NCI-H345 (cell line): ENCODE results near the gene PTBP3.
A peak's percentile ranks its signal among the peaks of the same experiment; 100 is the strongest.

ENCODE experiments used
- DNase-seq: peaks from one replicate; lab custom pipeline; 2025; lab: John Stamatoyannopoulos, UW

PTBP3 gene

GRCh38 chr9:112360047-112360804, 26.8 kb upstream of the PTBP3 start:
- DNase-seq: no peak

- no peak for DNase-seq
These were observed 22.0 kb upstream of the PTBP3 start for GRCh38 chr9:112355427-112355897.

DNA sequence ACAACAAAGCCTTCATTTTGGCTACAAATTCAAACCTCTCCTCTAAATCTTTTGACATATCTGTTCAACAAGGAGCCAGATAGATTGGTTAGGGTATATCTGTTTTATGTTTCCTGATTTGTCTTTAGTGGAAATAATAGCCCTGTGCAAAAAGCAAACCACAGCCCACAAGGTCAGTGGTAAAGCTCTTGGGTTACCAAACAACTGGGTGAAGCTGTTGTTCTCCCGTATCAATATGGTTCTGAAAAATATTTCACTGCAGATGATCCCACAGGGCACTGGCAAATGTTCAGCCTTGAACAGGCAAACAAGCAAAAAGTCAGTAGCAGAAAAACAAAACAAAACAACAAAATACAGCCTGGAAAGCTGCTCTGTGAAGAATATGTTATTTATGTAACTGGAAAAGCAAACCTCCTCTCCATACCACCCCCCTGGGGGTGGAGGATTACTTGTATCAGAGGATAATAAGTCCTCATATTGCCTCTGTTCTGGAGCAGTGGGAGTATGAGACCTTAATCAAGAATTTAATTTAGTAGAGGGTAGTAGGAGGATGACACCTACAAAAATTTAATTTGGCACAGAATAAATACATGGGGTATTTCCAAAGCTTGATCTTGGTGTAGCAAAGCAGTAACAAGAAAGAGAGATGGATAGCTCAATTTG, 20.8 kb upstream of the PTBP3 start:
- no peak for DNase-seq

- no peak for DNase-seq
These were observed 18.8 kb upstream of the PTBP3 start for GRCh38 chr9:112352209-112352608.

DNA sequence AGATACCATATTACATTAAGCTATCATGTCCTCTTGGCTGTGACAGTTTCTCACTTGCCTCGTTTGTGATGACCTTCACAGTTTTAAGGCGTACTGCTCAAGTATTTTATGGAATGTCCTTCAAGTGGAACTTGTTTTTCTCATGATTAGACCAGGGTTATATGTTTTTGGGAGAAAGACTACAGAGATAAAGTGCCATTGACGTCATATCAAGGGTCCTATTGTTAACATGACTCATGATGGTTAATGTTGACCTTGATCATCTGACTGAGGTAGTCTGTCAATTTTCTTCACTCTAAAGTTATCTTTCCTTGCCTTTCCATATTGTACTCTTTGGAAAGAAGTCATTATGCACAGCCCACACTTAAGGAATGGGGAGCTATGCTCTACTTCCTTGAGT, 17.8 kb upstream of the PTBP3 start:
- no peak for DNase-seq

- no peak for DNase-seq
These were observed 15.6 kb upstream of the PTBP3 start for GRCh38 chr9:112349008-112349333.

DNA sequence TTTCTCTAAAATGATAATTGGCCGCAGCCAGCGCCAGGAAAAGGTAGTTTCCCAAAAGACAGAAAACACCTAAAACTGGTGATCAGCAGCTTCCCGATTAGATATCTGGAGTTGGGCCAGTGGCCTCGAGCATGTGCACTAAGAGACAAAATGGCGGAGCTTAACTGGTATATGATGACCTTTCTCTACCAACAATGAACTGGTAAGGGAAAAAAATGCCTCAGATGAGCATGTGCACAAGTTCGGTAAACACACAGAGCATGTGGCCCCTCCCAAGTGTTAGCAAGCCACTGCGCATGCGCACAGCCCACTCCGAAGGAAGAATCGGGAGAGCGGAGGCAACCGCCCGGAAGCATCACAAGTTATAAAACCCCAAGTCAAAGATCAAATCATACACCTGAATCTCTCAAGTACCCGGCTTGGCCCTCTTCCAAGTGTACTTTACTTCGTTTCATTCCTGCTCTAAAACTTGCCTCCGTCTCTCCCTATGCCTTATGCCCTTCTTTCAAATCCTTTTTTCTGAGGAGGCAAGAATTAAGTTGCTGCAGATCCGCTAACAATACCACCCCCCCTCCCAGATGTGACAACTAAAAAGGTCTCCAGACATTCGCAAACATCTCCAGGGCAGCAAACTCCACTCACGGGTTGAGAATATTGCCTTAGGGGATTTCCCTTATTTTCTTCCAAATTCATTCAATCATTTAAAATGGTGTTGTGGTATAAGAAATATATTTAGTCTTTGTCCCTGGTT, 15.0 kb upstream of the PTBP3 start:
- peak; percentile 64 for DNase-seq

DNA sequence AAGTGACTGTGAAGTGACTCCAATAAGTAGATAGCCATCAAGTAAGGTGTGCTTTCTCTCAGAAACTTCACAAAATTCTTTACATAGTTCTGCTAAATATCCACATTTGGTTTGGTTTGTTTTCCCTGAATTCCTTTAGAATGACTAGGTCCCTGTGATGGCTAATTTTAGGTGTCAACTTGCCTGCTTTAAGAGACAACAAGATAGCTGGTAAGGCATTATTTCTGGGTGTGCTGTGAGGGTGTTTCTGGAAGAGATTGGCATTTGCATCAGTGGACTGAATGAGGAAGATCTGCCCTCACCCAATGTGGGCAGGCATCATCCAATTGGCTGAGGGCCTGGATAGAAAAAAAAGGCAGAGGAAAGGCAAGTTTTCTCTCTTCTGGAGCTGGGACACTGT, 8.3 kb upstream of the PTBP3 start:
- no peak for DNase-seq

- DNase-seq: no peak
These were observed 6.5 kb upstream of the PTBP3 start for GRCh38 chr9:112339886-112340285.

DNA sequence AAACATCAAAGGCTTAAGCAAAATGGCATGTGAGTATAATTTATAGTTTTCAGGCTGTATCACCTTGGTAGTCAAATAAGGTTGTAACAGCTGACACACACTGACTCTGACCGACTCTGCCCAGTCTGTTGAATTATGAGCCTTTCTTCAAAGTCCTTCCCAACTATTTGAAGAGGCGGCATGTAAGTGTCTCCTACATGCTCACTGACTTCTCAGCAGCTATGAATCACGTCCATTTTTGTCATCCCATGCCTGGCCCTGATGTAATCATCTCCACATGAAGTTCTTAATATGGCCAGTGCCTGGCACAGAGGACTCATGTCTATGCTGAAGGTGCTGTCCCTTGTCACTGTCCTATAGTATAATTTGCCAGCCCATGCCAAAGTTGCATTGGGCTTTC, 5.1 kb upstream of the PTBP3 start:
- no peak for DNase-seq

DNA sequence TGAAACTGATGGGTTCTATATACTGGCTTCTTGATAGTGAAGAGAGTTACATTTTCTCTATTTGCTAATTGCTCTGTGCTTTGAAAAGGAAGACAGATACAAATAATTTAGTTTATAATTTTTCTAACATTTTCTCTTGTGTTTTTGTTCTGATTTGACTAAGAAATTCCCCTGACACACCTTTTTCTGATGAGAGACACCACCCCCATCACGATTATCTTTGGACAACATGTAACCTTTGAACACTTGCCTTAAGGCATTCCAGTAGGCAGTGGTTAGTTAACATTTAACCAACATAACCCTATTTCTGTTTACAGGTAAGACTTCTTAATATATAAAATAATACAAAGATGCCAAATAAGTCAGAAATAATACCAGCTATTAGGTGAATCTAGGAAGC, 4.1 kb upstream of the PTBP3 start:
- DNase-seq: no peak

- DNase-seq: no peak
These were observed 1.0 kb upstream of the PTBP3 start for GRCh38 chr9:112334432-112334841.

GRCh38 chr9:112333639-112334431, 416 bp upstream of the PTBP3 start:
- peak; percentile 96 for DNase-seq

GRCh38 chr9:112332674-112332976, 794 bp downstream of the PTBP3 start:
- no peak for DNase-seq

GRCh38 chr9:112332214-112332613, 1.2 kb downstream of the PTBP3 start:
- DNase-seq: no peak

GRCh38 chr9:112331674-112331952, 1.8 kb downstream of the PTBP3 start:
- no peak for DNase-seq

DNA sequence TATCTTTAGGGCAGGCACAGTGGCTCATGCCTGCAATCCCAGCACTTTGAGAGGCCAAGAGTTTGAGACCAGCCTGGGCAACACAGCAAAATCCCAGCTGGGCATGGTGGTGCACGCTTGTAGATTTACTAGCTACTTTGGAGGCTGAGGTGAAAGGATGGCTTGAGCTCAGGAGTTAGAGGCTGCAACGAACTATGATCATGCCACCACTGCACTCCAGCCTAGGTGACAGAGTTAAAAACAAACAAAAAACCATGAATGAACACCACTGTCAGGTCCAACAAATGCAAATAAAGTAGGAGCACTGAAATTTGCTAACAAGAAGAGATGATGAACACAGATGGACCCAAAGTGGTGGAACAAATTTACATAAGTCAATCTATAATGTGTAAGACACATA, 4.9 kb downstream of the PTBP3 start:
- DNase-seq: no peak

- no peak for DNase-seq
These were observed 5.5 kb downstream of the PTBP3 start for GRCh38 chr9:112327718-112328450.

DNA sequence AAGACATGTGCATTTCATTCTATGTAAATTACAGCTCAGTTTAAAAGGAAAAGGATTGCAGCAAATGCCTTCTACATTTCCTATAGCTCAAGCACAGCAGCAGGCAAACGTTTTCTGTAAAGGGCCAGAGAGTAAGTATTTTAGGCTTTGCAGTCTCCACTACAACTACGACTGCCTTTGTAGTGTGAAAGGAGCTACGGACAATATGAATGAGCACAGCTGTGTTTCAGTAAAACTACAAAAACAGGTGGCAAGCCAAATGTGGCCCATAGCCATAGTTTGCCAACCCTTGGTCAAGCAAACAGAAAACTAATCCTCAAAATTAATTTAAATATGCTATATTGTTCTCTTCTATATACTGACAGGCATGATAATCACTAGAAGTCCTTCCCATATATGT, 7.2 kb downstream of the PTBP3 start:
- no peak for DNase-seq

DNA sequence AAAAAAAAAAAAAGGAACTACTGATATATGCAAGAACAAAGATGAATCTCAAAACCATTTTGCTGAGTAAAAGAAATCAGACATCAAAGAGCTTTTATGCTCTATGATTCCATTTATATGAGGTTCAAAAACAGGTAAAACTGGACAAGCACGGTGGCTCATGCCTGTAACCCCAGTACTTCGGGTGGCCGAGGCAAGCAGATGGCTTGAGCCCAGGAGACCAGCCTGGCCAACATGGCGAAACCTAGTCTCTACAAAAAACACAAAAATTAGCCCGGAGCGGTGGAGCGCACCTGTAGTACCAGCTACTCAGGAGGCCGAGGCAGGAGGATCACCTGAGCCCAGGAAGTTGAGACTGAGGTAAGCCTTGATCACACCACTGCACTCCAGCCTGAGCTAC, 7.8 kb downstream of the PTBP3 start:
- no peak for DNase-seq

- DNase-seq: no peak
These were observed 8.3 kb downstream of the PTBP3 start for GRCh38 chr9:112325127-112325526.

- DNase-seq: no peak
These were observed 10.0 kb downstream of the PTBP3 start for GRCh38 chr9:112323378-112323854.
